ENCODE measurements around the gene MRPL50. TPM values are rescaled to one million over a fixed set of nuclear protein-coding genes. Genes with fewer than 3 reads are reported as not detected.

The MRPL50 gene
- total RNA-seq, 4 donors from 2014 or later = 11.5 to 44.8 (median 23.2) TPM

GRCh38 chr9:101409079-101409477 lies 10.7 kb upstream of the MRPL50 start:
- Histone ChIP-seq H3K9me3 (peaks cover 12 to 91% of the 10 kb centered on the region in 2 donors), H3K4me3 (no peak overlapping the region), H3K4me1 (no peaks in the 10 kb centered on the region), H3K36me3 (no peaks in the 10 kb centered on the region), H3K27ac (no peak overlapping the region), H3K27me3 (no peaks in the 10 kb centered on the region)
- intact Hi-C loops (cut with DNase I; ENCODE audit: low total_unique reads) = no loop called here
- TF ChIP-seq CTCF (IDR thresholded peaks at IDR 0.05) (no peak), POLR2A (IDR thresholded peaks at IDR 0.05) (no peak)
- DNase-seq = no peak

GRCh38 chr9:101408374-101409078 lies 10.1 kb upstream of the MRPL50 start:
- no peaks in the 10 kb centered on the region for H3K4me1 ChIP-seq
- H3K9me3 ChIP-seq = peaks cover 12 to 95% of the 10 kb centered on the region in 2 donors
- H3K27ac ChIP-seq = no peak overlapping the region
- no peak for DNase-seq
- H3K36me3 ChIP-seq = no peaks in the 10 kb centered on the region
- no peaks in the 10 kb centered on the region for H3K27me3 ChIP-seq
- no peak for TF ChIP-seq CTCF (IDR thresholded peaks at IDR 0.05)
- no peak for TF ChIP-seq POLR2A (IDR thresholded peaks at IDR 0.05)
- intact Hi-C loops (cut with DNase I; ENCODE audit: low total_unique reads) = no loop called here
- H3K4me3 ChIP-seq = no peak overlapping the region

- no peak for TF ChIP-seq CTCF (IDR thresholded peaks at IDR 0.05)
- no peak for TF ChIP-seq POLR2A (IDR thresholded peaks at IDR 0.05)
- DNase-seq = no peak
- Histone ChIP-seq H3K36me3 (no peaks in the 10 kb centered on the region), H3K4me3 (no peak overlapping the region), H3K4me1 (no peaks in the 10 kb centered on the region), H3K27ac (no peak overlapping the region), H3K27me3 (no peaks in the 10 kb centered on the region), H3K9me3 (peaks cover 5 to 68% of the 10 kb centered on the region in 2 donors)
- intact Hi-C loops (cut with DNase I; ENCODE audit: low total_unique reads) = no loop called here
Observed at GRCh38 chr9:101403516-101404285, 5.3 kb upstream of the MRPL50 start.

GRCh38 chr9:101400120-101400519 lies 1.7 kb upstream of the MRPL50 start:
- Histone ChIP-seq H3K4me3 (peak overlapping the region in 1 of 2 donors; percentile 68), H3K27ac (peak overlapping the region in 1 of 2 donors; percentile 75), H3K4me1 (no peaks in the 10 kb centered on the region), H3K27me3 (no peaks in the 10 kb centered on the region), H3K9me3 (peaks cover 0 to 34% of the 10 kb centered on the region in 2 donors), H3K36me3 (no peaks in the 10 kb centered on the region)
- DNase-seq = no peak
- no peak for TF ChIP-seq CTCF (IDR thresholded peaks at IDR 0.05)
- TF ChIP-seq POLR2A (IDR thresholded peaks at IDR 0.05) = no peak
- intact Hi-C loops (cut with DNase I; ENCODE audit: low total_unique reads) = no loop called here

GRCh38 chr9:101399643-101399970 lies 1.2 kb upstream of the MRPL50 start:
- Histone ChIP-seq H3K4me1 (no peaks in the 10 kb centered on the region), H3K9me3 (peaks cover 0 to 32% of the 10 kb centered on the region in 2 donors), H3K27me3 (no peaks in the 10 kb centered on the region), H3K27ac (peak overlapping the region; percentile 75 to 88), H3K36me3 (no peaks in the 10 kb centered on the region), H3K4me3 (peak overlapping the region; percentile 63 to 68)
- intact Hi-C loops (cut with DNase I; ENCODE audit: low total_unique reads) = no loop called here
- no peak for DNase-seq
- no peak for TF ChIP-seq POLR2A (IDR thresholded peaks at IDR 0.05)
- no peak for TF ChIP-seq CTCF (IDR thresholded peaks at IDR 0.05)

Measured in uterus (tissue), 4 donors.